Mesothelial cell of epicardium (in vitro differentiated cells): Measurements from ENCODE around the gene CDKAL1. TPM values are rescaled to one million over a fixed set of nuclear protein-coding genes. Genes with fewer than 3 reads are reported as not detected.

Experiments
- DNase-seq, 2 experiments: peaks; one replicate each; pipeline ENCODE4 v3.0.0; 2021; ENCODE audit warnings: low spot score in 2 of 2; ENCODE audit not compliant: unreplicated experiment in 2 of 2
- H3K27ac Mint-ChIP-seq: 2 replicates; pipeline ENCODE4 v1.8.0; 2021; ENCODE audit warnings: mixed read lengths
- H3K27me3 Mint-ChIP-seq: 2 replicates; pipeline ENCODE4 v1.8.0; 2021; ENCODE audit warnings: low read depth, mixed read lengths
- H3K36me3 Mint-ChIP-seq: 2 replicates; pipeline ENCODE4 v1.8.0; 2021; ENCODE audit warnings: mixed read lengths
- H3K4me1 Mint-ChIP-seq: 2 replicates; pipeline ENCODE4 v1.8.0; 2021; ENCODE audit warnings: mixed read lengths
- H3K4me3 Mint-ChIP-seq: 2 replicates; pipeline ENCODE4 v1.8.0; 2021; ENCODE audit warnings: mild to moderate bottlenecking, moderate library complexity, mixed read lengths
- H3K9me3 Mint-ChIP-seq: 2 replicates; pipeline ENCODE4 v1.8.0; 2021; ENCODE audit warnings: mixed read lengths
- total RNA-seq: library from RNA; stranded (reverse); gene quantifications from 3 replicates; pipeline ENCODE4 v1.2.1, GENCODE V29; 2021
- TF ChIP-seq, protein P1 (sequence below): fragments of 200-600 bp; sonication (generic); IDR thresholded peaks from one replicate; pipeline ENCODE4 v1.5.0; 2021; ENCODE audit warnings: antibody characterized with exemption; ENCODE audit not compliant: unreplicated experiment

Gene CDKAL1
- total RNA-seq, 1 donor from 2014 or later: 22.6 TPM

DNA sequence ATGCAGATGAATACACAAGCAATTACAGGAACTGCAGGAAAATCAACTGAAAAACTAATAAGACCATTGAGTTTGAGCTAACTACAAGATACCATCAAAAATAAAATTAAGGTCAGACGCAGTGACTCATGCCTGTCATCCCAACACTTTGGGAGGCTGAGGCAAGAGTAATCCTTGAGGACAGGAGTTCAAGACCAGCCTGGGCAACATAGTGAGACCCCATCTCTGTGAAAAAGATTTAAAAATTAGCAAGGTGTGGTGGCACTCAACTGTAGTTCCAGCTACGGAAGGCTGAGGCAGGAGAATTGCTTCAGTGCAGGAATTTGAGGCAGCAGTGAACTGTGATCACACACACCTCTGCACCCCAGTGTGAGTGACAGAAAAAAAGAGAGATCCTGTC lies 639.4 kb downstream of the CDKAL1 start:
- peaks cover 7% of the 10 kb centered on the region for H3K9me3 Mint-ChIP-seq
- TF ChIP-seq, protein P1, sequence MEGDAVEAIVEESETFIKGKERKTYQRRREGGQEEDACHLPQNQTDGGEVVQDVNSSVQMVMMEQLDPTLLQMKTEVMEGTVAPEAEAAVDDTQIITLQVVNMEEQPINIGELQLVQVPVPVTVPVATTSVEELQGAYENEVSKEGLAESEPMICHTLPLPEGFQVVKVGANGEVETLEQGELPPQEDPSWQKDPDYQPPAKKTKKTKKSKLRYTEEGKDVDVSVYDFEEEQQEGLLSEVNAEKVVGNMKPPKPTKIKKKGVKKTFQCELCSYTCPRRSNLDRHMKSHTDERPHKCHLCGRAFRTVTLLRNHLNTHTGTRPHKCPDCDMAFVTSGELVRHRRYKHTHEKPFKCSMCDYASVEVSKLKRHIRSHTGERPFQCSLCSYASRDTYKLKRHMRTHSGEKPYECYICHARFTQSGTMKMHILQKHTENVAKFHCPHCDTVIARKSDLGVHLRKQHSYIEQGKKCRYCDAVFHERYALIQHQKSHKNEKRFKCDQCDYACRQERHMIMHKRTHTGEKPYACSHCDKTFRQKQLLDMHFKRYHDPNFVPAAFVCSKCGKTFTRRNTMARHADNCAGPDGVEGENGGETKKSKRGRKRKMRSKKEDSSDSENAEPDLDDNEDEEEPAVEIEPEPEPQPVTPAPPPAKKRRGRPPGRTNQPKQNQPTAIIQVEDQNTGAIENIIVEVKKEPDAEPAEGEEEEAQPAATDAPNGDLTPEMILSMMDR: no peak
- H3K27ac Mint-ChIP-seq: no peak overlapping the region
- peaks cover 5% of the 10 kb centered on the region for H3K4me1 Mint-ChIP-seq
- H3K36me3 Mint-ChIP-seq: peaks cover 8% of the 10 kb centered on the region
- no peak for DNase-seq
- no peak overlapping the region for H3K4me3 Mint-ChIP-seq
- H3K27me3 Mint-ChIP-seq: no peaks in the 10 kb centered on the region

DNA sequence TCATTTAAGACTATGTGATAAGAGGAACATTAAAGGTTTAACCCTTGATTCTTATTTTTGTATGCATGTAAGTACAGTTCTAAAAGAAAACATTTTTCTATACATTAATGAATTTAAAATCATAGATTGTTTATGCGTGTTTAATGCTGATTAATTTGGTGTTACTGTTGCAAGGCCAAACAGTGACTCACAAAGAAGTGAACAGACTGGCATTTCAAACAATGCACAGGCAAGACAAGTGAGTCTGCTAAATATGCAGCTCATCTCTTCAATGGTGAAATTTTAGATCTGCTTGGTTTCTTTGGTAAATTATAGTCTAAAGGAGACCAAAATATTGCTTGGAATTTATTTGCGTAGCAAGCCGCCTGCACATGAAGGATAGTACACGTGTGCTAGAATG lies 641.9 kb downstream of the CDKAL1 start:
- Mint-ChIP-seq H3K36me3 (peaks cover 6% of the 10 kb centered on the region), H3K9me3 (peaks cover 7% of the 10 kb centered on the region), H3K27ac (no peak overlapping the region), H3K27me3 (no peaks in the 10 kb centered on the region), H3K4me1 (peaks cover 5% of the 10 kb centered on the region), H3K4me3 (no peak overlapping the region)
- DNase-seq: no peak
- TF ChIP-seq, protein P1: no peak

DNA sequence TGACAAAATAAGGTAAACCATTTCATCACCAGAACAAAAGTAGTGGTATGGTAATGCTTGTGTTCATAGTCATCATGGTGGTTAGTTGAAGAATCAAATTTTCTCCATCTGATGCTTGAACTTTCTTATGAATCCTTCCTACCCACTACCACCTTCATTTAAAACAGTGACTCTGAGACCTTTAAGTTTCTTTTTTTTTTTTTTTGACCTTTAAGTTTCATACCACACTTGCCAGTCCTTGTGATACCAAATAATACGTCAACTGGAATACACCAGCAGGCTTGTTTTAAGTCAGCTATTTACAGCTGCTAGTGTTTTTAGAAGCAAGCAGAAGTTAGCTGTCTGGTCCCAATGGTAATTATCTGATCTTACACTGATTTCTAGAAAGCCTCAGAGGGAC lies 645.9 kb downstream of the CDKAL1 start:
- TF ChIP-seq, protein P1: no peak
- Mint-ChIP-seq H3K27me3 (no peaks in the 10 kb centered on the region), H3K4me3 (no peak overlapping the region), H3K27ac (no peak overlapping the region), H3K4me1 (peaks cover 23% of the 10 kb centered on the region), H3K9me3 (peaks cover 4% of the 10 kb centered on the region), H3K36me3 (no peaks in the 10 kb centered on the region)
- no peak for DNase-seq

DNA sequence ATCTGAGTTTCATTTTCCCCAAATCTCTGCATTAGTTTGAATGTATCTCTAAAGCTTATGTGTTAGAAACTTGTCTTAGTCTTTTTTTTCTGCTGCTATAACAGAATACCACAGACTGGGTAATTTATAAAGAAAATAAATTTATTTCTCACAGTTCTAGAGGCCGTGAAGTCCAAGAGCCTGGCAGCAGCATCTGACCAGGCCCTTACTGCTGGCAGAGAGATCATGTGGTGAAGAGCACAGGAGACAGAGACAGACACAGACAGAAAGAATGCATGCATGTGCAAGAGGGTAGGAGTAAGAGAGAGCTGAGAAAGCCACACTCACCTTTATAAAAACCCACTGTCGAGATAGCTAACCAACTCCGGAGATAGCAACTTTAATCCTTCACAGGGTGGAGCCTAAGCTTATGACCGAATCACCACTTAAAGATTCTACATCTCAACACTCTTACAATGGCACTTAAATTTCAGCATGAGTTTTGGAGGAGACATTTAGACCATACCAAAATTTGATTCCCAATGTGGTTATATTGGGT lies 646.6 kb downstream of the CDKAL1 start:
- Mint-ChIP-seq H3K36me3 (no peaks in the 10 kb centered on the region), H3K4me1 (peaks cover 28% of the 10 kb centered on the region), H3K4me3 (no peak overlapping the region), H3K9me3 (peaks cover 4% of the 10 kb centered on the region), H3K27ac (no peak overlapping the region), H3K27me3 (no peaks in the 10 kb centered on the region)
- TF ChIP-seq, protein P1: no peak
- DNase-seq: no peak

DNA sequence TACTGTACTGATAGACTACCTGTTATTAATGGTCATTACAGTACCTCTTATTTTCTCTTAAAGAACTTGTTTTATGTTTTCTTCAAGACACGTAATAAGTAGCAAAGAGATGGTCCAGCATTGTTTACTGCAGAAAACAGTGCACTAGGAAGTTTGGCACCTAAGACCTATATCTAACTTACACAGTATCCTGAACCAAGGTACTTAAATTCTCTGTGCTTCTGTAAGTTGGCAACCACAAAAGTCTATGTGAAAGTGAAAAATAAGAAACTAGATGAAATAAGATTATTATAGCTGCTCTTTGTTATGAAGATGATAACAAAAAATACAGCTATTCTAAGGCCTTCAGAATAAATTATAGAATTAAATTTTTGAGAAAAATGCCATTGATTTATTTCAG lies 647.6 kb downstream of the CDKAL1 start:
- TF ChIP-seq, protein P1: no peak

DNA sequence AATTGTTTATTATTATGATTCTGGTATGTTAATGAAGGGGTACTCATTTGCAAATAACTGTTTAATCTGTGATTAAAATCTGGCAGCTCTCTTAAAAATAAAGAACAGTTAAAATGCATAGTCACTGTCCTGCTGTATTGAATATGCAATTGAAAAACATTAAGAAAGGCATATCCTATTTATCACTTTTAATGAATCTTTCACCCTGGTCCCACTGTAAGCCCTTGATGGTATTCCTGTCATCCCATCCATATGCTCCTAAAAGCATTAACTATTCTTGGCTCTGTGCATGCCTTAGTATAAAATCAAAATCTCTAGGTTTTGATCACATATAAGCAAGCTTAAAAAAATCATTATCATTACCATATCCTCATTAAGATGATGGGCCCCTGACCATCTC lies 648.3 kb downstream of the CDKAL1 start:
- H3K4me1 Mint-ChIP-seq: peaks cover 27% of the 10 kb centered on the region
- DNase-seq: no peak
- no peaks in the 10 kb centered on the region for H3K36me3 Mint-ChIP-seq
- no peak overlapping the region for H3K4me3 Mint-ChIP-seq
- H3K27ac Mint-ChIP-seq: no peak overlapping the region
- TF ChIP-seq, protein P1: no peak
- peaks cover 4% of the 10 kb centered on the region for H3K9me3 Mint-ChIP-seq
- H3K27me3 Mint-ChIP-seq: no peaks in the 10 kb centered on the region

More for the DNA sequence above, 647.6 kb downstream of the CDKAL1 start:
- H3K4me1 Mint-ChIP-seq: peaks cover 31% of the 10 kb centered on the region
- DNase-seq: no peak
- no peak overlapping the region for H3K4me3 Mint-ChIP-seq
- H3K27me3 Mint-ChIP-seq: no peaks in the 10 kb centered on the region
- H3K27ac Mint-ChIP-seq: no peak overlapping the region
- no peaks in the 10 kb centered on the region for H3K36me3 Mint-ChIP-seq
- peaks cover 4% of the 10 kb centered on the region for H3K9me3 Mint-ChIP-seq
